ENCODE results near the gene SCN10A.

Gene SCN10A

GRCh38 chr3:38816026-38816425 lies at the start of gene SCN10A:
TSS of gene SCN10A (minus strand) at chr3:38816217. CDS start at chr3:38794010, 22,207 bp downstream.
- Histone ChIP-seq H3K36me3 (ENCODE audit: insufficient read depth, low read length) (no peaks in the 10 kb centered on the region), H3K9ac (ENCODE audit: insufficient read length) (no peak within 1 kb of the TSS), H3K4me3 (no peak within 1 kb of the TSS), H3K9me3 (ENCODE audit: low read depth, low read length) (no peaks in the 10 kb centered on the region), H3K27ac (no peak within 1 kb of the TSS)
- TF ChIP-seq FOXP2 (optimal IDR thresholded peaks at IDR 0.05; ENCODE audit: control extremely low read depth, extremely low read length, insufficient read depth) (no peak), POLR2AphosphoS5 (IDR thresholded peaks at IDR 0.05; ENCODE audit: borderline replicate concordance, low read depth, low read length) (no peak), EZH2 (IDR thresholded peaks at IDR 0.05) (no peak)
- no peak for DNase-seq (ENCODE audit: low read depth, low spot score)

GRCh38 chr3:38853011-38853410 lies 37.0 kb upstream of the SCN10A start:
- H3K4me3 ChIP-seq = no peak overlapping the region
- TF ChIP-seq POLR2AphosphoS5 (IDR thresholded peaks at IDR 0.05; ENCODE audit: borderline replicate concordance, low read depth, low read length) = no peak
- TF ChIP-seq EZH2 (IDR thresholded peaks at IDR 0.05) = no peak
- TF ChIP-seq FOXP2 (optimal IDR thresholded peaks at IDR 0.05; ENCODE audit: control extremely low read depth, extremely low read length, insufficient read depth) = no peak
- no peak for DNase-seq (ENCODE audit: low read depth, low spot score)

GRCh38 chr3:38843898-38844297 lies 27.9 kb upstream of the SCN10A start:
- no peaks in the 10 kb centered on the region for H3K36me3 ChIP-seq (ENCODE audit: insufficient read depth, low read length)
- no peaks in the 10 kb centered on the region for H3K9me3 ChIP-seq (ENCODE audit: low read depth, low read length)
- H3K27ac ChIP-seq = no peak overlapping the region
- H3K9ac ChIP-seq (ENCODE audit: insufficient read length) = no peak overlapping the region
- H3K4me3 ChIP-seq = no peak overlapping the region
- TF ChIP-seq EZH2 (IDR thresholded peaks at IDR 0.05) = no peak
- TF ChIP-seq FOXP2 (optimal IDR thresholded peaks at IDR 0.05; ENCODE audit: control extremely low read depth, extremely low read length, insufficient read depth) = no peak
- no peak for TF ChIP-seq POLR2AphosphoS5 (IDR thresholded peaks at IDR 0.05; ENCODE audit: borderline replicate concordance, low read depth, low read length)
- no peak for DNase-seq (ENCODE audit: low read depth, low spot score)

More at GRCh38 chr3:38853011-38853410, 37.0 kb upstream of the SCN10A start:
- Histone ChIP-seq H3K9me3 (ENCODE audit: low read depth, low read length) (no peaks in the 10 kb centered on the region), H3K9ac (ENCODE audit: insufficient read length) (no peak overlapping the region), H3K36me3 (ENCODE audit: insufficient read depth, low read length) (no peaks in the 10 kb centered on the region), H3K27ac (no peak overlapping the region)

GRCh38 chr3:38842266-38842965 lies 26.4 kb upstream of the SCN10A start:
- no peaks in the 10 kb centered on the region for H3K36me3 ChIP-seq (ENCODE audit: insufficient read depth, low read length)
- TF ChIP-seq EZH2 (IDR thresholded peaks at IDR 0.05) (no peak), FOXP2 (optimal IDR thresholded peaks at IDR 0.05; ENCODE audit: control extremely low read depth, extremely low read length, insufficient read depth) (no peak), POLR2AphosphoS5 (IDR thresholded peaks at IDR 0.05; ENCODE audit: borderline replicate concordance, low read depth, low read length) (no peak)
- no peak for DNase-seq (ENCODE audit: low read depth, low spot score)

GRCh38 chr3:38840987-38841386 lies 25.0 kb upstream of the SCN10A start:
- Histone ChIP-seq H3K27ac (no peak overlapping the region), H3K9me3 (ENCODE audit: low read depth, low read length) (no peaks in the 10 kb centered on the region), H3K9ac (ENCODE audit: insufficient read length) (no peak overlapping the region), H3K36me3 (ENCODE audit: insufficient read depth, low read length) (no peaks in the 10 kb centered on the region), H3K4me3 (no peak overlapping the region)
- DNase-seq (ENCODE audit: low read depth, low spot score) = no peak
- TF ChIP-seq POLR2AphosphoS5 (IDR thresholded peaks at IDR 0.05; ENCODE audit: borderline replicate concordance, low read depth, low read length) (no peak), EZH2 (IDR thresholded peaks at IDR 0.05) (no peak), FOXP2 (optimal IDR thresholded peaks at IDR 0.05; ENCODE audit: control extremely low read depth, extremely low read length, insufficient read depth) (no peak)

More at GRCh38 chr3:38842266-38842965, 26.4 kb upstream of the SCN10A start:
- Histone ChIP-seq H3K4me3 (no peak overlapping the region), H3K27ac (no peak overlapping the region), H3K9me3 (ENCODE audit: low read depth, low read length) (no peaks in the 10 kb centered on the region), H3K9ac (ENCODE audit: insufficient read length) (no peak overlapping the region)

GRCh38 chr3:38837358-38837757 lies 21.3 kb upstream of the SCN10A start:
- no peak for DNase-seq (ENCODE audit: low read depth, low spot score)

GRCh38 chr3:38836561-38836960 lies 20.5 kb upstream of the SCN10A start:
- Histone ChIP-seq H3K9ac (ENCODE audit: insufficient read length) (no peak overlapping the region), H3K4me3 (no peak overlapping the region), H3K9me3 (ENCODE audit: low read depth, low read length) (no peaks in the 10 kb centered on the region), H3K27ac (no peak overlapping the region), H3K36me3 (ENCODE audit: insufficient read depth, low read length) (no peaks in the 10 kb centered on the region)
- no peak for TF ChIP-seq POLR2AphosphoS5 (IDR thresholded peaks at IDR 0.05; ENCODE audit: borderline replicate concordance, low read depth, low read length)
- TF ChIP-seq FOXP2 (optimal IDR thresholded peaks at IDR 0.05; ENCODE audit: control extremely low read depth, extremely low read length, insufficient read depth) = no peak
- no peak for TF ChIP-seq EZH2 (IDR thresholded peaks at IDR 0.05)
- no peak for DNase-seq (ENCODE audit: low read depth, low spot score)

More at GRCh38 chr3:38837358-38837757, 21.3 kb upstream of the SCN10A start:
- Histone ChIP-seq H3K27ac (no peak overlapping the region), H3K9me3 (ENCODE audit: low read depth, low read length) (no peaks in the 10 kb centered on the region), H3K4me3 (no peak overlapping the region), H3K9ac (ENCODE audit: insufficient read length) (no peak overlapping the region), H3K36me3 (ENCODE audit: insufficient read depth, low read length) (no peaks in the 10 kb centered on the region)
- TF ChIP-seq EZH2 (IDR thresholded peaks at IDR 0.05) (no peak), FOXP2 (optimal IDR thresholded peaks at IDR 0.05; ENCODE audit: control extremely low read depth, extremely low read length, insufficient read depth) (no peak), POLR2AphosphoS5 (IDR thresholded peaks at IDR 0.05; ENCODE audit: borderline replicate concordance, low read depth, low read length) (no peak)

GRCh38 chr3:38835939-38836338 lies 19.9 kb upstream of the SCN10A start:
- Histone ChIP-seq H3K9me3 (ENCODE audit: low read depth, low read length) (no peaks in the 10 kb centered on the region), H3K9ac (ENCODE audit: insufficient read length) (no peak overlapping the region), H3K4me3 (no peak overlapping the region), H3K36me3 (ENCODE audit: insufficient read depth, low read length) (no peaks in the 10 kb centered on the region), H3K27ac (no peak overlapping the region)
- TF ChIP-seq FOXP2 (optimal IDR thresholded peaks at IDR 0.05; ENCODE audit: control extremely low read depth, extremely low read length, insufficient read depth) (no peak), EZH2 (IDR thresholded peaks at IDR 0.05) (no peak)
- DNase-seq (ENCODE audit: low read depth, low spot score) = no peak

GRCh38 chr3:38834717-38835116 lies 18.7 kb upstream of the SCN10A start:
- no peak for DNase-seq (ENCODE audit: low read depth, low spot score)
- TF ChIP-seq FOXP2 (optimal IDR thresholded peaks at IDR 0.05; ENCODE audit: control extremely low read depth, extremely low read length, insufficient read depth) (no peak), POLR2AphosphoS5 (IDR thresholded peaks at IDR 0.05; ENCODE audit: borderline replicate concordance, low read depth, low read length) (no peak), EZH2 (IDR thresholded peaks at IDR 0.05) (no peak)
- Histone ChIP-seq H3K36me3 (ENCODE audit: insufficient read depth, low read length) (no peaks in the 10 kb centered on the region), H3K27ac (no peak overlapping the region), H3K9me3 (ENCODE audit: low read depth, low read length) (no peaks in the 10 kb centered on the region), H3K4me3 (no peak overlapping the region), H3K9ac (ENCODE audit: insufficient read length) (no peak overlapping the region)

All from SK-N-MC (cell line).